WTC11 (cell line): ENCODE measurements around the gene MACROD2. TPM values are rescaled to one million over a fixed set of nuclear protein-coding genes. Genes with fewer than 3 reads are reported as not detected.

Experiments
- ATAC-seq: fragments of 200-7000 bp; cut with Tn5 transposase; 2 replicates; pipeline ENCODE4 v1.10.0; 2021; ENCODE audit warnings: mild to moderate bottlenecking, moderate library complexity
- CTCF ChIA-PET: fragments of 300-600 bp; sonication (Branson Sonifier 250); formaldehyde crosslinking; loops from one replicate; lab custom pipeline; 2021; ENCODE audit warnings: antibody characterized with exemption; lab: Charles Lee
- POLR2A ChIA-PET: fragments of 350-600 bp; sonication (Branson Sonifier 250); formaldehyde crosslinking; loops from one replicate; lab custom pipeline; 2021; ENCODE audit warnings: antibody characterized with exemption; lab: Charles Lee
- DNase-seq: peaks from one replicate; pipeline ENCODE4 v3.0.0; 2021; ENCODE audit warnings: low spot score
- H3K27ac Mint-ChIP-seq: 2 replicates; pipeline ENCODE4 v1.8.0; 2021; ENCODE audit warnings: mixed read lengths
- H3K27me3 Mint-ChIP-seq: 2 replicates; pipeline ENCODE4 v1.8.0; 2021; ENCODE audit warnings: low read depth, mild to moderate bottlenecking, moderate library complexity, mixed read lengths
- H3K36me3 Mint-ChIP-seq: 2 replicates; pipeline ENCODE4 v1.8.0; 2021; ENCODE audit warnings: mixed read lengths
- H3K4me1 Mint-ChIP-seq: 2 replicates; pipeline ENCODE4 v1.8.0; 2022; ENCODE audit warnings: mixed read lengths
- H3K4me3 Mint-ChIP-seq: 2 replicates; pipeline ENCODE4 v1.8.0; 2021; ENCODE audit warnings: mild to moderate bottlenecking, moderate library complexity, mixed read lengths
- H3K9me3 Mint-ChIP-seq: 2 replicates; pipeline ENCODE4 v1.8.0; 2021; ENCODE audit warnings: mixed read lengths
- AR ChIP-seq: fragments of 250-450 bp; sonication (Bioruptor Pico); IDR thresholded peaks from 2 replicates; pipeline ENCODE4 v1.9.0; 2021; ENCODE audit warnings: mild to moderate bottlenecking
- CREM ChIP-seq: sonication (generic); formaldehyde crosslinking; IDR thresholded peaks from 2 replicates; pipeline ENCODE4 v1.8.1; 2022; ENCODE audit warnings: mild to moderate bottlenecking, missing genetic modification reagents, moderate library complexity
- ERG ChIP-seq: fragments of 250-450 bp; sonication (Bioruptor Pico); IDR thresholded peaks from 2 replicates; pipeline ENCODE4 v1.8.0; 2021; ENCODE audit warnings: mild to moderate bottlenecking
- FOXJ3 ChIP-seq: sonication (generic); formaldehyde crosslinking; IDR thresholded peaks from 2 replicates; pipeline ENCODE4 v1.9.0; 2021; ENCODE audit warnings: missing genetic modification reagents, mild to moderate bottlenecking, borderline replicate concordance
- GABPB1 ChIP-seq: sonication (generic); formaldehyde crosslinking; IDR thresholded peaks from 2 replicates; pipeline ENCODE4 v1.8.1; 2023; ENCODE audit warnings: mild to moderate bottlenecking, missing genetic modification reagents
- GRHL2 ChIP-seq: fragments of 250-450 bp; sonication (Bioruptor Pico); IDR thresholded peaks from 2 replicates; pipeline ENCODE4 v1.8.0; 2022; ENCODE audit warnings: mild to moderate bottlenecking, moderate library complexity; ENCODE audit not compliant: insufficient replicate concordance, severe bottlenecking
- IRF2 ChIP-seq: sonication (generic); formaldehyde crosslinking; IDR thresholded peaks from 2 replicates; pipeline ENCODE4 v1.8.0; 2022; ENCODE audit warnings: low read depth, missing genetic modification reagents, borderline replicate concordance
- JUN ChIP-seq: sonication (generic); formaldehyde crosslinking; IDR thresholded peaks from 2 replicates; pipeline ENCODE4 v1.8.0; 2023; ENCODE audit warnings: mild to moderate bottlenecking, missing genetic modification reagents
- KAT7 ChIP-seq: sonication (generic); formaldehyde crosslinking; IDR thresholded peaks from 2 replicates; pipeline ENCODE4 v1.8.1; 2023; ENCODE audit warnings: missing genetic modification reagents, mild to moderate bottlenecking, borderline replicate concordance
- MAX ChIP-seq: sonication (generic); formaldehyde crosslinking; IDR thresholded peaks from 2 replicates; pipeline ENCODE4 v1.8.0; 2022; ENCODE audit warnings: mild to moderate bottlenecking, missing genetic modification reagents
- MYBL2 ChIP-seq: sonication (generic); formaldehyde crosslinking; IDR thresholded peaks from 2 replicates; pipeline ENCODE4 v1.8.1; 2023; ENCODE audit warnings: mild to moderate bottlenecking, moderate library complexity, missing genetic modification reagents
- NFATC4 ChIP-seq: fragments of 250-450 bp; sonication (Bioruptor Pico); IDR thresholded peaks from 2 replicates; pipeline ENCODE4 v1.9.0; 2021; ENCODE audit warnings: mild to moderate bottlenecking
- NFYB ChIP-seq: sonication (generic); formaldehyde crosslinking; conservative IDR thresholded peaks from 2 replicates; pipeline ENCODE4 v1.8.0; 2022; ENCODE audit warnings: low read depth, missing genetic modification reagents
- OVOL2 ChIP-seq: fragments of 250-450 bp; sonication (Bioruptor Pico); IDR thresholded peaks from 2 replicates; pipeline ENCODE4 v1.9.0; 2021; ENCODE audit warnings: mild to moderate bottlenecking, borderline replicate concordance
- PREB ChIP-seq: sonication (generic); formaldehyde crosslinking; IDR thresholded peaks from 2 replicates; pipeline ENCODE4 v1.8.1; 2022; ENCODE audit warnings: mild to moderate bottlenecking, missing genetic modification reagents, moderate library complexity, borderline replicate concordance
- PRRX2 ChIP-seq: fragments of 250-450 bp; sonication (Bioruptor Pico); IDR thresholded peaks from 2 replicates; pipeline ENCODE4 v1.8.0; 2021; ENCODE audit warnings: mild to moderate bottlenecking
- TEAD4 ChIP-seq: sonication (generic); formaldehyde crosslinking; IDR thresholded peaks from 2 replicates; pipeline ENCODE4 v1.8.0; 2022; ENCODE audit warnings: mild to moderate bottlenecking, missing genetic modification reagents
- ZMAT4 ChIP-seq: fragments of 250-450 bp; sonication (Bioruptor Pico); IDR thresholded peaks from 2 replicates; pipeline ENCODE4 v1.9.0; 2021; ENCODE audit warnings: mild to moderate bottlenecking
- ZNF671 ChIP-seq: fragments of 250-450 bp; sonication (Bioruptor Pico); IDR thresholded peaks from 2 replicates; pipeline ENCODE4 v1.8.0; 2021; ENCODE audit warnings: mild to moderate bottlenecking
- total RNA-seq: library from RNA; stranded (reverse); gene quantifications from 3 replicates; pipeline ENCODE4 v1.2.3, GENCODE V29; 2021
- TF ChIP-seq, protein P1 (sequence below): fragments of 200-600 bp; IDR thresholded peaks from 2 replicates; pipeline ENCODE4 v1.8.0; 2022; ENCODE audit warnings: antibody characterized with exemption
- TF ChIP-seq, protein P2 (sequence below): sonication (generic); formaldehyde crosslinking; IDR thresholded peaks from 2 replicates; pipeline ENCODE4 v1.8.0; 2022; ENCODE audit warnings: mild to moderate bottlenecking, missing genetic modification reagents
- TF ChIP-seq, protein P3 (sequence below): sonication (generic); formaldehyde crosslinking; IDR thresholded peaks from 2 replicates; pipeline ENCODE4 v1.8.0; 2023; ENCODE audit warnings: mild to moderate bottlenecking, missing genetic modification reagents
- TF ChIP-seq, protein P4 (sequence below): sonication (generic); formaldehyde crosslinking; IDR thresholded peaks from 2 replicates; pipeline ENCODE4 v1.8.1; 2022; ENCODE audit warnings: low read depth, mild to moderate bottlenecking, moderate library complexity, missing genetic modification reagents, borderline replicate concordance

Gene MACROD2
- total RNA-seq, 1 experiment from 2014 or later, result 4.1 TPM

DNA sequence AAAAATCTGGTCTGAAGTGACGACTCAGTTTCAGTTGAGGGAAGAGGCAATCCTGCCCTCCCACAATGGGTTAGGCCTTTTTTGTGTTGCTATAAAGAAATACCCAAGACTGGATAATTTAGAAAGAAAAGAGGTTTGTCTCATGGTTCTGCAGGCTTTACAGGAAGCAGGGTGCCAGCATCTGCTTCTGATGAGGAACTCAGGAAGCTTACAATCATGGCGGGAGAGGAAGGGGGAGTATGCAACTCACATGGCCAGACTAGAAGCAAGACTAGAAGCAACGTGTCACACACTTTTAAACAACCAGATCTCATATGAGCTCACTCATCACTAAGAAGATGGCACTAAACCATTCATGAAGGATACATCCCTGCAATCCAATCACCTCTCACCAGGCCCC is 2048.6 kb downstream of the MACROD2 start:
- TF ChIP-seq IRF2 (CRISPR knock-in tag) (no peak), ERG (CRISPR knock-in tag) (no peak), OVOL2 (CRISPR knock-in tag) (no peak), PREB (CRISPR knock-in tag) (no peak), FOXJ3 (CRISPR knock-in tag) (no peak), TEAD4 (no peak), PRRX2 (no peak), ZMAT4 (CRISPR knock-in tag) (no peak), AR (CRISPR knock-in tag) (no peak), GABPB1 (CRISPR knock-in tag) (no peak), ZNF671 (CRISPR knock-in tag) (no peak)
- TF ChIP-seq, protein P1, sequence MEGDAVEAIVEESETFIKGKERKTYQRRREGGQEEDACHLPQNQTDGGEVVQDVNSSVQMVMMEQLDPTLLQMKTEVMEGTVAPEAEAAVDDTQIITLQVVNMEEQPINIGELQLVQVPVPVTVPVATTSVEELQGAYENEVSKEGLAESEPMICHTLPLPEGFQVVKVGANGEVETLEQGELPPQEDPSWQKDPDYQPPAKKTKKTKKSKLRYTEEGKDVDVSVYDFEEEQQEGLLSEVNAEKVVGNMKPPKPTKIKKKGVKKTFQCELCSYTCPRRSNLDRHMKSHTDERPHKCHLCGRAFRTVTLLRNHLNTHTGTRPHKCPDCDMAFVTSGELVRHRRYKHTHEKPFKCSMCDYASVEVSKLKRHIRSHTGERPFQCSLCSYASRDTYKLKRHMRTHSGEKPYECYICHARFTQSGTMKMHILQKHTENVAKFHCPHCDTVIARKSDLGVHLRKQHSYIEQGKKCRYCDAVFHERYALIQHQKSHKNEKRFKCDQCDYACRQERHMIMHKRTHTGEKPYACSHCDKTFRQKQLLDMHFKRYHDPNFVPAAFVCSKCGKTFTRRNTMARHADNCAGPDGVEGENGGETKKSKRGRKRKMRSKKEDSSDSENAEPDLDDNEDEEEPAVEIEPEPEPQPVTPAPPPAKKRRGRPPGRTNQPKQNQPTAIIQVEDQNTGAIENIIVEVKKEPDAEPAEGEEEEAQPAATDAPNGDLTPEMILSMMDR, result no peak
- TF ChIP-seq, protein P2, sequence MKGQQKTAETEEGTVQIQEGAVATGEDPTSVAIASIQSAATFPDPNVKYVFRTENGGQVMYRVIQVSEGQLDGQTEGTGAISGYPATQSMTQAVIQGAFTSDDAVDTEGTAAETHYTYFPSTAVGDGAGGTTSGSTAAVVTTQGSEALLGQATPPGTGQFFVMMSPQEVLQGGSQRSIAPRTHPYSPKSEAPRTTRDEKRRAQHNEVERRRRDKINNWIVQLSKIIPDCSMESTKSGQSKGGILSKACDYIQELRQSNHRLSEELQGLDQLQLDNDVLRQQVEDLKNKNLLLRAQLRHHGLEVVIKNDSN, result no peak

GRCh38 chr20:16048876-16049275 is 2053.6 kb downstream of the MACROD2 start:
- DNase-seq (no peak), ATAC-seq (no peak)
- POLR2A ChIA-PET, result no interaction called here
- H3K36me3 Mint-ChIP-seq, result no peaks in the 10 kb centered on the region
- H3K27me3 Mint-ChIP-seq, result no peaks in the 10 kb centered on the region
- CTCF ChIA-PET, result no interaction called here
- H3K9me3 Mint-ChIP-seq, result no peaks in the 10 kb centered on the region
- peaks cover 11% of the 10 kb centered on the region for H3K4me1 Mint-ChIP-seq
- no peak overlapping the region for H3K27ac Mint-ChIP-seq
- H3K4me3 Mint-ChIP-seq, result no peak overlapping the region
- TF ChIP-seq GABPB1 (CRISPR knock-in tag), result no peak
- no peak for TF ChIP-seq GRHL2
- TF ChIP-seq CREM (CRISPR knock-in tag), result no peak
- TF ChIP-seq MAX (CRISPR knock-in tag), result no peak
- no peak for TF ChIP-seq FOXJ3 (CRISPR knock-in tag)
- no peak for TF ChIP-seq KAT7 (CRISPR knock-in tag)
- no peak for TF ChIP-seq JUN (CRISPR knock-in tag)
- TF ChIP-seq MYBL2, result no peak
- no peak for TF ChIP-seq NFYB (CRISPR knock-in tag)
- TF ChIP-seq, protein P3, sequence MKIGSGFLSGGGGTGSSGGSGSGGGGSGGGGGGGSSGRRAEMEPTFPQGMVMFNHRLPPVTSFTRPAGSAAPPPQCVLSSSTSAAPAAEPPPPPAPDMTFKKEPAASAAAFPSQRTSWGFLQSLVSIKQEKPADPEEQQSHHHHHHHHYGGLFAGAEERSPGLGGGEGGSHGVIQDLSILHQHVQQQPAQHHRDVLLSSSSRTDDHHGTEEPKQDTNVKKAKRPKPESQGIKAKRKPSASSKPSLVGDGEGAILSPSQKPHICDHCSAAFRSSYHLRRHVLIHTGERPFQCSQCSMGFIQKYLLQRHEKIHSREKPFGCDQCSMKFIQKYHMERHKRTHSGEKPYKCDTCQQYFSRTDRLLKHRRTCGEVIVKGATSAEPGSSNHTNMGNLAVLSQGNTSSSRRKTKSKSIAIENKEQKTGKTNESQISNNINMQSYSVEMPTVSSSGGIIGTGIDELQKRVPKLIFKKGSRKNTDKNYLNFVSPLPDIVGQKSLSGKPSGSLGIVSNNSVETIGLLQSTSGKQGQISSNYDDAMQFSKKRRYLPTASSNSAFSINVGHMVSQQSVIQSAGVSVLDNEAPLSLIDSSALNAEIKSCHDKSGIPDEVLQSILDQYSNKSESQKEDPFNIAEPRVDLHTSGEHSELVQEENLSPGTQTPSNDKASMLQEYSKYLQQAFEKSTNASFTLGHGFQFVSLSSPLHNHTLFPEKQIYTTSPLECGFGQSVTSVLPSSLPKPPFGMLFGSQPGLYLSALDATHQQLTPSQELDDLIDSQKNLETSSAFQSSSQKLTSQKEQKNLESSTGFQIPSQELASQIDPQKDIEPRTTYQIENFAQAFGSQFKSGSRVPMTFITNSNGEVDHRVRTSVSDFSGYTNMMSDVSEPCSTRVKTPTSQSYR (CRISPR knock-in tag), result no peak
- no peak for TF ChIP-seq NFATC4 (CRISPR knock-in tag)
- TF ChIP-seq, protein P4, sequence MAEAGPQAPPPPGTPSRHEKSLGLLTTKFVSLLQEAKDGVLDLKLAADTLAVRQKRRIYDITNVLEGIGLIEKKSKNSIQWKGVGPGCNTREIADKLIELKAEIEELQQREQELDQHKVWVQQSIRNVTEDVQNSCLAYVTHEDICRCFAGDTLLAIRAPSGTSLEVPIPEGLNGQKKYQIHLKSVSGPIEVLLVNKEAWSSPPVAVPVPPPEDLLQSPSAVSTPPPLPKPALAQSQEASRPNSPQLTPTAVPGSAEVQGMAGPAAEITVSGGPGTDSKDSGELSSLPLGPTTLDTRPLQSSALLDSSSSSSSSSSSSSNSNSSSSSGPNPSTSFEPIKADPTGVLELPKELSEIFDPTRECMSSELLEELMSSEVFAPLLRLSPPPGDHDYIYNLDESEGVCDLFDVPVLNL (CRISPR knock-in tag), result no peak

More for the DNA sequence above, 2048.6 kb downstream of the MACROD2 start:
- Mint-ChIP-seq H3K9me3 (no peaks in the 10 kb centered on the region), H3K27ac (no peak overlapping the region), H3K27me3 (no peaks in the 10 kb centered on the region), H3K4me1 (peaks cover 10% of the 10 kb centered on the region), H3K36me3 (no peaks in the 10 kb centered on the region), H3K4me3 (no peak overlapping the region)
- ChIA-PET POLR2A (no interaction called here), CTCF (no interaction called here)
- ATAC-seq, result no peak
- no peak for DNase-seq
